Measurements from ENCODE around the gene TUBA4A. TPM values are rescaled to one million over a fixed set of nuclear protein-coding genes. Genes with fewer than 3 reads are reported as not detected.

TUBA4A gene
- total RNA-seq, 1 donor from 2014 or later, result 27.5 TPM

DNA sequence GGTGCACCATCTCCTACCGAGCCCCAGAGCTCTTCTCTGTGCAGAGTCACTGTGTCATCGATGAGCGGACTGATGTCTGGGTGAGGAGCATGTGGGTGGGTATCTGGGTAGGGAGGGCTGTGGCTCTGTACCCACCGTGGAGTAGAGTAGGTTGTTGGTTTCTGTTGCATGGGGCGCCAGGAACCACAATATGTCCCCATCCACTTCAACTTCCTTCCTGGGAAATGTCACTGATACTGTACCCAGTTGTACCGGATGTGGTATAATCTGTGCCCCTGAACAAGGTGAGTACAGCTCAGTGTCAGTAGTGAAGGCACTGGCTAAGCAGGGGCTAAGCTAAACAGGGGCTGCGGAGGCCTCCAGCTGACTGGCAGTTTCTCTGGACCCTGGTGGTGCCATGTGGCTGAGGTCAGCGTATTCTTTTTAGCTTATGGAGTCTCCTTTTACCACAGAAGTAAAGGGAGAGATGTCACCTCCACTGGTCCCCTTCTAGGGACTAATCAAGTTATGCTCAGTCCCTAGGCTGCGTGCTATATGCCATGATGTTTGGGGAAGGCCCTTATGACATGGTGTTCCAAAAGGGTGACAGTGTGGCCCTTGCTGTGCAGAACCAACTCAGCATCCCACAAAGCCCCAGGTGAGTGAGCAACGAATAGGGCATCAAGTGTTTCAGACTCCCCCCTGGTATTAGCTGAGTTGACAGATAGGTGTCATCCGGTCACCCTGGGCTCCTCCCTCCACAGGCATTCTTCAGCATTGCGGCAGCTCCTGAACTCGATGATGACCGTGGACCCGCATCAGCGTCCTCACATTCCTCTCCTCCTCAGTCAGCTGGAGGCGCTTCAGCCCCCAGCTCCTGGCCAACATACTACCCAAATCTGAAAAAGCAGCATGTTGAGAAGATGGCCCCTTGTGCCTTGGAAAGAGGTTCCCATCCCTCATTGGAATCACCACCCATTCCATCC, 5.8 kb downstream of the TUBA4A start:
- no peak for DNase-seq
- Mint-ChIP-seq H3K36me3 (ENCODE audit: unreplicated experiment) (no peaks in the 10 kb centered on the region), H3K27me3 (ENCODE audit: unreplicated experiment) (peaks cover 4% of the 10 kb centered on the region), H3K4me1 (ENCODE audit: low read depth, unreplicated experiment) (peaks cover 21% of the 10 kb centered on the region), H3K9me3 (ENCODE audit: unreplicated experiment) (peaks cover 11% of the 10 kb centered on the region), H3K4me3 (ENCODE audit: unreplicated experiment) (no peak overlapping the region), H3K27ac (ENCODE audit: unreplicated experiment) (peak overlapping the region; percentile 22)
- TF ChIP-seq, protein P1, sequence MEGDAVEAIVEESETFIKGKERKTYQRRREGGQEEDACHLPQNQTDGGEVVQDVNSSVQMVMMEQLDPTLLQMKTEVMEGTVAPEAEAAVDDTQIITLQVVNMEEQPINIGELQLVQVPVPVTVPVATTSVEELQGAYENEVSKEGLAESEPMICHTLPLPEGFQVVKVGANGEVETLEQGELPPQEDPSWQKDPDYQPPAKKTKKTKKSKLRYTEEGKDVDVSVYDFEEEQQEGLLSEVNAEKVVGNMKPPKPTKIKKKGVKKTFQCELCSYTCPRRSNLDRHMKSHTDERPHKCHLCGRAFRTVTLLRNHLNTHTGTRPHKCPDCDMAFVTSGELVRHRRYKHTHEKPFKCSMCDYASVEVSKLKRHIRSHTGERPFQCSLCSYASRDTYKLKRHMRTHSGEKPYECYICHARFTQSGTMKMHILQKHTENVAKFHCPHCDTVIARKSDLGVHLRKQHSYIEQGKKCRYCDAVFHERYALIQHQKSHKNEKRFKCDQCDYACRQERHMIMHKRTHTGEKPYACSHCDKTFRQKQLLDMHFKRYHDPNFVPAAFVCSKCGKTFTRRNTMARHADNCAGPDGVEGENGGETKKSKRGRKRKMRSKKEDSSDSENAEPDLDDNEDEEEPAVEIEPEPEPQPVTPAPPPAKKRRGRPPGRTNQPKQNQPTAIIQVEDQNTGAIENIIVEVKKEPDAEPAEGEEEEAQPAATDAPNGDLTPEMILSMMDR (IDR thresholded peaks at IDR 0.05; ENCODE audit: partially characterized antibody, unreplicated experiment), result no peak

DNA sequence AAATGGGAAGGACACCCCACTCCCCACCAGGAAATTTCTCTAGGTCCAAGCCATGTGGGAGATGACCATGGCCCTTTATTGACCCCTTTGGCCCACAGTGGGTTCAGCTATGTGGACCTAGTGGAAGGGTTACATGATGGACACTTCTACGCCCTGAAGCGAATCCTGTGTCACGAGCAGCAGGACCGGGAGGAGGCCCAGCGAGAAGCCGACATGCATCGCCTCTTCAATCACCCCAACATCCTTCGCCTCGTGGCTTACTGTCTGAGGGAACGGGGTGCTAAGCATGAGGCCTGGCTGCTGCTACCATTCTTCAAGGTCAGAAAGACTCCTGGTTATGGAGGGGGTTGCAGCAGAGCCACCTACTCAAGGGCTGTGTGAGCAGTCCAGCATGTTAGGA, 7.2 kb downstream of the TUBA4A start:
- H3K4me1 Mint-ChIP-seq (ENCODE audit: low read depth, unreplicated experiment), result peaks cover 15% of the 10 kb centered on the region
- peak overlapping the region; percentile 62 for H3K27ac Mint-ChIP-seq (ENCODE audit: unreplicated experiment)
- peaks cover 1% of the 10 kb centered on the region for H3K27me3 Mint-ChIP-seq (ENCODE audit: unreplicated experiment)
- TF ChIP-seq, protein P1 (IDR thresholded peaks at IDR 0.05; ENCODE audit: partially characterized antibody, unreplicated experiment), result no peak
- peaks cover 6% of the 10 kb centered on the region for H3K9me3 Mint-ChIP-seq (ENCODE audit: unreplicated experiment)
- H3K36me3 Mint-ChIP-seq (ENCODE audit: unreplicated experiment), result no peaks in the 10 kb centered on the region
- peak overlapping the region; percentile 97 for H3K4me3 Mint-ChIP-seq (ENCODE audit: unreplicated experiment)
- no peak for DNase-seq

DNA sequence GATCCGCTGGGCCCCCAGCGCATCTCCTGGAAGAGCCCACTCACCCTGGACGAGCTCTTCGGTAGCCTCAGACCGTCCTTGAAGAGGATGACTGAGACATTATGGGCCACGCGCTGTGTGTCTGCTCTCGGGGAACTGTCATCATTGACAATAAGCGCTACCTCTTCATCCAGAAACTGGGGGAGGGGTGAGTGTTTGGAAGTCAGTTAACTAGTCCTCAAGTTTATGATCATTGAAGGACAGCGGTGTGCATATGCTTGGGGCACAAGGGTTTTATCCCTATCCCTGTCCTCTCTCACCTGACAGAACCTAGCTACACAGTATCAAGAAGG, 7.9 kb downstream of the TUBA4A start:
- Mint-ChIP-seq H3K36me3 (ENCODE audit: unreplicated experiment) (no peaks in the 10 kb centered on the region), H3K4me1 (ENCODE audit: low read depth, unreplicated experiment) (peaks cover 9% of the 10 kb centered on the region), H3K27ac (ENCODE audit: unreplicated experiment) (peak overlapping the region; percentile 99), H3K27me3 (ENCODE audit: unreplicated experiment) (peaks cover 1% of the 10 kb centered on the region), H3K9me3 (ENCODE audit: unreplicated experiment) (peaks cover 6% of the 10 kb centered on the region), H3K4me3 (ENCODE audit: unreplicated experiment) (peak overlapping the region; percentile 97)
- TF ChIP-seq, protein P1 (IDR thresholded peaks at IDR 0.05; ENCODE audit: partially characterized antibody, unreplicated experiment), result no peak
- DNase-seq, result no peak

DNA sequence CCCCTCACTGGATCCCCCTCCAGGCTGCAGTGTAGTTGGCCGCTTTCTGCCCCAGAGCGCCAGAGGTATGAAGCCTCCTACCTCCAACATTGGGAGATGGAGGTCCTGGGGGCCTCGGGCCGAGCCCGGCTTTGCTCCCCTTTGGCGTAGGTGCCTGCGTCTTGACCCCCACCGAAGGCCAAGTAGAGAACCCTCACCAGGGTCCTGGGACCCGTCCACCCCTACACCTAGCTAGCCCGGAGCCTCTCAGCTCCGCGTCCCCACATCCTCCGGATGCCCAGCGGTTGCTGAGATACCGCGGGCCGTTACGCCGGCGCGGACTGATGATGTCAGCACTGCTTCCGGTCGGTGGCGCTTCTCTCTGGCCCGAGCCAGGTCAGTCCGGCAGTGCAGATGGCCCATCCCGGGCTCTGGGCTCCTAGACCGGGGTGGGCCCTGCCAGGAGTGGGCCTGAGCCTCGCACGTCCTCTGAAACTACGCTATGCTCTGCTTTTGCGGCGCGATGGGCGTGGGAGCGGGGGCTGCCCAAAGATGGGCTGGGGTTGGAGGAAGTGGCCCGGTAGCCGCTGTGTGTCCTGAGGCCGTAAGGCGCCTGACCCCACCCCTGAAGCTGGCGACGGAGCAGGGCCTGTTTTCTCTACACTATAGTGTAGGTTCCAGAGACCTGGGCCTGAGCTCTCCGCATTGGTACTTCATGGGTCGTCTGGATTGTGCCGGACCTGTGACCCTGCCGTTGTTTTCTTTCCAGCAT, 8.4 kb downstream of the TUBA4A start, which contains the start of the genes GLB1L and STK16:
Gene GLB1L (minus strand): TSS at position 297 of the 751 bp plus-strand sequence. CDS start 1,871 bp downstream, outside the sequence.
Gene STK16 (plus strand): TSS at position 332 of the 751 bp plus-strand sequence. CDS start 521 bp downstream, outside the sequence.
- peaks cover 1% of the 10 kb centered on the region for H3K27me3 Mint-ChIP-seq (ENCODE audit: unreplicated experiment)

More for the DNA sequence above, 8.4 kb downstream of the TUBA4A start, which contains the start of the genes GLB1L and STK16:
- Mint-ChIP-seq H3K4me3 (ENCODE audit: unreplicated experiment) (peak within 1 kb of the TSS; percentile 97), H3K4me1 (ENCODE audit: low read depth, unreplicated experiment) (peaks cover 7% of the 10 kb centered on the region), H3K36me3 (ENCODE audit: unreplicated experiment) (no peaks in the 10 kb centered on the region), H3K27ac (ENCODE audit: unreplicated experiment) (peak within 1 kb of the TSS; percentile 99), H3K9me3 (ENCODE audit: unreplicated experiment) (peaks cover 6% of the 10 kb centered on the region)
- TF ChIP-seq, protein P1 (IDR thresholded peaks at IDR 0.05; ENCODE audit: partially characterized antibody, unreplicated experiment), result no peak
- DNase-seq, result peak; percentile 97
